HepG2 (cell line): Measurements from ENCODE around the gene ELFN1.

Source experiments
- CERS6 ChIP-seq: sonication (generic); formaldehyde crosslinking; IDR thresholded peaks from 2 replicates; pipeline ENCODE4 v1.5.0; 2020; ENCODE audit warnings: missing genetic modification reagents
- ELF1 ChIP-seq: sonication (generic); formaldehyde crosslinking; IDR thresholded peaks from 2 replicates; pipeline ENCODE4 v1.4.0; 2020; ENCODE audit warnings: missing genetic modification reagents
- FOXO1 ChIP-seq: sonication (generic); formaldehyde crosslinking; IDR thresholded peaks from 2 replicates; pipeline ENCODE4 v1.4.0; 2020; ENCODE audit warnings: missing genetic modification reagents
- IKZF5 ChIP-seq: IDR thresholded peaks from 2 replicates; pipeline ENCODE4 v1.6.1; 2018; ENCODE audit warnings: missing genetic modification reagents, mild to moderate bottlenecking, missing compliant biosample characterization
- NRL ChIP-seq: sonication (generic); formaldehyde crosslinking; IDR thresholded peaks from 2 replicates; pipeline ENCODE4 v1.5.0; 2020; ENCODE audit warnings: missing genetic modification reagents, mild to moderate bottlenecking, moderate library complexity, borderline replicate concordance
- POLR2A ChIP-seq, 2 experiments: IDR thresholded peaks; 2 replicates each; pipeline ENCODE4 v1.6.1; 2011; ENCODE audit warnings: low read depth in 2 of 2, low read length in 2 of 2, mild to moderate bottlenecking in 1 of 2, moderate library complexity in 1 of 2; ENCODE audit not compliant: insufficient read depth in 1 of 2
- RFX5 ChIP-seq: IDR thresholded peaks from 2 replicates; pipeline ENCODE4 v1.6.1; 2011; ENCODE audit warnings: low read depth, low read length, improper control_type of control experiment
- TBL1XR1 ChIP-seq: fragments of 150-350 bp; IDR thresholded peaks from 2 replicates; pipeline ENCODE4 v1.6.1; 2014; ENCODE audit warnings: borderline replicate concordance, low read length; ENCODE audit not compliant: partially characterized antibody
- ZBTB33 ChIP-seq: sonication (generic); formaldehyde crosslinking; IDR thresholded peaks from 2 replicates; pipeline ENCODE4 v1.4.0; 2020; ENCODE audit warnings: missing genetic modification reagents
- ZBTB49 ChIP-seq: sonication (generic); formaldehyde crosslinking; IDR thresholded peaks from 2 replicates; pipeline ENCODE4 v1.4.0; 2020; ENCODE audit warnings: missing genetic modification reagents, borderline replicate concordance
- ZNF121 ChIP-seq: sonication (generic); formaldehyde crosslinking; IDR thresholded peaks from 2 replicates; pipeline ENCODE4 v1.5.0; 2020; ENCODE audit warnings: mild to moderate bottlenecking, missing genetic modification reagents
- ZNF260 ChIP-seq: sonication (generic); formaldehyde crosslinking; IDR thresholded peaks from 2 replicates; pipeline ENCODE4 v1.4.0; 2020; ENCODE audit warnings: missing genetic modification reagents, low read depth, mild to moderate bottlenecking, borderline replicate concordance
- ZNF766 ChIP-seq: sonication (generic); formaldehyde crosslinking; IDR thresholded peaks from 2 replicates; pipeline ENCODE4 v1.5.0; 2020; ENCODE audit warnings: missing genetic modification reagents, borderline replicate concordance
- ZUFSP ChIP-seq: sonication (generic); formaldehyde crosslinking; IDR thresholded peaks from 2 replicates; pipeline ENCODE4 v1.9.0; 2021; ENCODE audit warnings: missing genetic modification reagents, mild to moderate bottlenecking, borderline replicate concordance

GRCh38 chr7:1717903-1718676 is 48.0 kb downstream of the ELFN1 start:
- TF ChIP-seq ZNF766 (CRISPR knock-in tag) (no peak), NRL (CRISPR knock-in tag) (no peak), ZNF121 (no peak), ELF1 (CRISPR knock-in tag) (no peak), POLR2A (IDR thresholded peaks at IDR 0.05; ENCODE audit: insufficient read depth in 1 of 2, low read depth in 2 of 2, low read length in 2 of 2) (no peak), ZBTB33 (CRISPR knock-in tag) (no peak), CERS6 (CRISPR knock-in tag) (no peak), ZUFSP (CRISPR knock-in tag) (no peak), ZBTB49 (CRISPR knock-in tag) (no peak), TBL1XR1 (no peak), FOXO1 (no peak), RFX5 (no peak), IKZF5 (CRISPR knock-in tag) (no peak), ZNF260 (no peak)
